GM13977 (cell line): ENCODE data around the gene RAB44.

Experiments
- DNase-seq: peaks from one replicate; pipeline ENCODE4 v3.0.0; 2012; ENCODE audit warnings: low spot score
- in situ Hi-C: fragments of 300-500 bp; cut with MboI; formaldehyde crosslinking; loops from one replicate; pipeline ENCODE4 v1.12.0; 2022; ENCODE audit warnings: low sequenced_read_pairs, low pct_unique_long_range_greater_than_20kb, mixed read lengths, inconsistent platforms; ENCODE audit not compliant: unreplicated experiment
- TF ChIP-seq, protein P1 (sequence below): IDR thresholded peaks from 2 replicates; pipeline ENCODE4 v1.5.1; 2012; ENCODE audit warnings: mild to moderate bottlenecking, control low read depth; ENCODE audit not compliant: insufficient read depth; ENCODE audit errors: extremely low read depth, missing control alignments

Gene RAB44

DNA sequence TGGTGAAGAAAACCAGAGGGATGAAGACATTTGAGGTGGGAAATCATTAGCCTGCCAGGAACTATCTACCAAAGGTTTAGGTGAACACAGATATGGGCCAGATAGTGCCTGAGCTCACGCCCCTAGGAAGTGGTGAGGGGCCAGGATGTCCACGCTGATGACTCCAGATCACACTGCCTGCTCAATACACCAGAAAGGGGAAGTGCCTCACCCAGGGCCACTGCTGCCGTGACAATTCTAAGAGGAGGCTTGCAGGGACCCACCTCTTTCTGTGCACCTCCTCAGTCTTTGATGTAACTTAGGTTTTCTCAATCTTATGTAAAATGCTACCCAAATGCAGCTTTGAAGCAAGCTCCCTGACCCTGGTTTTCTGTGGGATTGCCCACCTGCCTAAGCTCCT lies 5.4 kb upstream of the RAB44 start:
- DNase-seq: peak; percentile 68
- in situ Hi-C loops: no loop called here
- TF ChIP-seq, protein P1, sequence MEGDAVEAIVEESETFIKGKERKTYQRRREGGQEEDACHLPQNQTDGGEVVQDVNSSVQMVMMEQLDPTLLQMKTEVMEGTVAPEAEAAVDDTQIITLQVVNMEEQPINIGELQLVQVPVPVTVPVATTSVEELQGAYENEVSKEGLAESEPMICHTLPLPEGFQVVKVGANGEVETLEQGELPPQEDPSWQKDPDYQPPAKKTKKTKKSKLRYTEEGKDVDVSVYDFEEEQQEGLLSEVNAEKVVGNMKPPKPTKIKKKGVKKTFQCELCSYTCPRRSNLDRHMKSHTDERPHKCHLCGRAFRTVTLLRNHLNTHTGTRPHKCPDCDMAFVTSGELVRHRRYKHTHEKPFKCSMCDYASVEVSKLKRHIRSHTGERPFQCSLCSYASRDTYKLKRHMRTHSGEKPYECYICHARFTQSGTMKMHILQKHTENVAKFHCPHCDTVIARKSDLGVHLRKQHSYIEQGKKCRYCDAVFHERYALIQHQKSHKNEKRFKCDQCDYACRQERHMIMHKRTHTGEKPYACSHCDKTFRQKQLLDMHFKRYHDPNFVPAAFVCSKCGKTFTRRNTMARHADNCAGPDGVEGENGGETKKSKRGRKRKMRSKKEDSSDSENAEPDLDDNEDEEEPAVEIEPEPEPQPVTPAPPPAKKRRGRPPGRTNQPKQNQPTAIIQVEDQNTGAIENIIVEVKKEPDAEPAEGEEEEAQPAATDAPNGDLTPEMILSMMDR: no peak

DNA sequence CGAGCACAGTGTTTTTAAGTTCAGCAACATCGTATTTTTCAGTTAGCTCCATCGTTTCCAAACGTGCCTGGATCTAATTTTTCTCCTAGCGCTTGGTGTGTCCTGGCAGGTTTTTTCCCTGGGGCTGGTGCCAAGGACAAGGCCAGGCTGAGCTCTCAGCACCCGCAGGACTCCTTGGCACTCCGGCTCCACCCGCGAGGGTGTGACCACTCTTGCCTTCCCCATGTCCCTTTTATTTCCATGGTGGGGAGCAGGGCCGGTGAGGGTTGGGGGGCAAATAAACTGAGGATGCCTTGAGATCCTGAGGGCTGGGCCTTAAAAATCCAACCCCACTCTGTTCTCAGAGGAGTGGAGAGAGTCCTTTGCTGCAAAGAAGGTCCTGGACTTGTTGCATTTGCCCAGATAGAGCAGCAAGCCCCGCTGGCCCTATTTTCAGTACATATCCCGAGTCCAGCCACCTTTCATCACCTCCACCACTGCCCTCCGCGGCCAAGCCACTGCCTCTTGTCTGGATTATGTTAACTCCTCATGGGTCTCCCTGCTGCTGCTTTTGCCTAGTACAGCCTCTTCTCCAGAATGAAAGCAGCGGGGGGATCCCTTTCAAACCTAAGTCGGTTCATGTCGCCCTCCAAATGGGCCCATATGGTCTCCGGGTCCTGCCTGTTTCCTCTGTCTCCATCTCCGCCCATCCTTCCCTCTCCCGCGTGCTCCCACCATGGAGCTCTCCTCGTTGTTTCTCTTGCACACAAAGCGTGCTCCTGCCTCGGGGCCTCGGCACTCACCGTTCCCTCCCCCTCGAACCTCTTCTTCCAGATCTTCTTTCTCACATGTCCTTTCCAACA lies 4.5 kb upstream of the RAB44 start:
- no peak for DNase-seq
- TF ChIP-seq, protein P1: no peak
- in situ Hi-C loops: no loop called here

DNA sequence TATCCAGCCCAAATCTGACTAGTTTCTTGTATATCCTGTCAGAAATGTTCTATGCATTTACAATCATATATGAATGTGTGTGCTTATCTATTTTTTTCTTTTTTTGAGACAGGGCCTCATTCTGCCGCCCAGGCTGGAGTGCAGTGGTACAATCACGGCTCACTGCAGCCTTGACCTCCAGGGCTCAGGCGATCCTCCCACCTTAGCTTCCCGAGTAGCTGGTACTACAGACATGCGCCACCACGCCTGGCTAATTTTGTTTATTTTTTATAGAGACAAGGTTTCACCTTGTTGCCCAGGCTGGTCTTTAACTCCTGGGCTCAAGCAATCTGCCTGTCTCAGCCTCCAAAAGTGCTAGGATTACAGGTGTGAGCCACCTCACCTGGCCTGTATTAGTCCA lies 3.0 kb upstream of the RAB44 start:
- no peak for DNase-seq
- TF ChIP-seq, protein P1: no peak
- in situ Hi-C loops: no loop called here

DNA sequence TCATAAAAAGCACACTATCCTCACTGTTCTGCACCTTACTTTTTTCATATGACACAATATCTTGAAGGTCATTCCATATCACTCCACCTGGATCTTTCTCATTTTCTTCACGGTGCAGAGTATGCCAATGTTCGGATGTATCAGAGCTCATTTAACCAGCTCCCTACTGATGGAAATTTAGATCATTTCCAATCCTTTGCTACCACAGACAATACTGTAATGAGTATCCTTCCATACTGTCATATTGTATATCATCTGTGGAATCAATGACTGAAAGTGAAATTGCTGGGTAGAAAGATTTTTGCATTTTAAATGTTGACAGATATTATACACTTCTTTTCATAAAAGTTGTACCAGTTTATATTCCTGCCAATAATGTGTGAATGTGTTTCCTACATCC lies 2.2 kb upstream of the RAB44 start:
- TF ChIP-seq, protein P1: no peak
- in situ Hi-C loops: no loop called here

DNA sequence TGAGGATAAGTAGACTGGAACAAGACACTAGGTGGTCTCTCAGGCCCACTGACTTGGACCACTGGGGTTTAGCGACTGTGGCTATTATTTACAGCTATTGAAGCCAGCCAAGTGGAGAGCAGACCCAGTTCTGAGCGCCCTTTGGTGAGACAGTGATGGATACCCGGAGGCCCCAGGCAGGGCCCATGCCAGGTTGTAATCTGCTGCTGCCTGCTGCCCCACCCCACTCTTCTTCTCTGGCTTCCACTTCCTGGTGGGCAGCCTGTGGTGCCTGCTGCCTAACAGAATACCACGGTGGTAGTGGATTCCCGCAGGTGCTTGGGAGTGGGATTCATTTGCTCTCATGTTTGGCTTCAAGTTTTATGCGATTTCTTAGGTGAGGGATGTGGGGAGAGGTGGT lies 570 bp downstream of the RAB44 start:
- in situ Hi-C loops: no loop called here
- DNase-seq: no peak
- TF ChIP-seq, protein P1: no peak

More for the DNA sequence above, 2.2 kb upstream of the RAB44 start:
- DNase-seq: no peak

DNA sequence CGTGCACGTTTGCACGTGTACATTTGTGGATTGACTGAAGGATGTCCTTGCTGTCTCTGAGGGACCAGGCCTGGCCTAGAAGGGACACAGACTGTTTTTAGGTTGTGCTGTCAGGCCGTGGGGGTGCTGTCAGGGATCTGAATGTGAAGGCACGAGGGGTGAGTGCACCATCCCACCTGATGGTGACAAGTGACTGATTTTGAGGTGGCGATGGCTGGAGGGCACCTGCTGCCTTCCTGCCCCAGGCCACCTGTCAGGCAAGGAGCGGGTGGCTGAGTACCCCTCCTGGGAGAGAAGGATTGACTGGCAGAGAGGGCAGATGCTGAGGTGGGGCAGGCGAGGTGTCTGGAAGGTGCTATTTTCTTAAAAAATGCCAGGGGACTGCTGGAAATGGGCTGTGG lies 1.2 kb downstream of the RAB44 start:
- DNase-seq: no peak
- TF ChIP-seq, protein P1: no peak
- in situ Hi-C loops: no loop called here
